ENCODE results near the gene ITCH.

ITCH gene

DNA sequence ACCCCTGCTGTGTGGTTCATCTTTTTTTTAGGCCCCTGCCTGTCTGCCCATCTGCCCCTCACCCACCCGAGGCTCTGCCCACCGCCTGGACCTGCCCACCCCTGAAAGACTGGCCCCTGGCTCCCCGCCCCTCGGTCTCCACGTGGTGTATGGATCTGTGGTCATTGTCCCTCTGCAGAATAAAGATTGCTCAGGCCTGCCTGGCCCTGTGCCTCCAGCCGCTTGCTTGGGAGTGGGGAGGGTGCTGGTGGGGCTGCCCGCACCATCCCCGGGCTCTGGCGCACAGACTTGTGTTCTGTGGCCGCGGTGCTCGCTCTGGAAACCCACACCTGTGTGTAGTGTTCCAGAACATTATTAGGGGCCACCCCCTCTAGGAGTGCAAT lies 197.1 kb downstream of the ITCH start:
- no peak for DNase-seq

DNA sequence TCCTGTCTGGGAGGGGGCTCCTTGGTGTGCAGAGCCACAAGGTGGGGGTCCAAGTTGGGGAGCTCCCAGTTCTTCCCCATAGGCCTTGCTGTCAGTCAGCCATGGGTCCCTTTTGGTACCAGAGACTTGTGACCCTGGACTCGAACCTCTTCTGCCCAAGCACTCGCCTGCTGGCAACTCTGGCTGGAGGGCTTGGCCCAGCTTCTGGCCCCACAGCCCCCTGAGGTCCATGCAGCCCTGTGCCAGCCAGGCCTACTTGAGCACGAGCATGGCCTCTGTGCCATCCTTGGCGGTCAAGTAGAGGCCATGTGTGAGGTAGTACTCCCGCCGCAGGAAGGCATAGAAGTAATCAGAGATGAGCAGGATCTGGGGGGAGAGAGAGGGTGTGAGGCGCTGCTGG lies 197.5 kb downstream of the ITCH start:
- DNase-seq: no peak

All from CD4-positive, alpha-beta T cell treated with Interferon gamma for 1 hour (primary cell).